ENCODE results near the gene HOGA1.

GRCh38 chr10:97611473-97611872 lies 27.3 kb downstream of the HOGA1 start:
- TF ChIP-seq ZFY (CRISPR knock-in tag; IDR thresholded peaks at IDR 0.05) (no peak), ATF3 (CRISPR knock-in tag; IDR thresholded peaks at IDR 0.05) (no peak), FOXA3 (CRISPR knock-in tag; IDR thresholded peaks at IDR 0.05) (no peak), CTCF (CRISPR knock-in tag; IDR thresholded peaks at IDR 0.05) (no peak), RFX3 (CRISPR knock-in tag; IDR thresholded peaks at IDR 0.05) (no peak), ZNF543 (CRISPR knock-in tag; IDR thresholded peaks at IDR 0.05) (no peak), MYPOP (CRISPR knock-in tag; IDR thresholded peaks at IDR 0.05) (no peak), ZNF362 (CRISPR knock-in tag; IDR thresholded peaks at IDR 0.05; ENCODE audit: borderline replicate concordance) (no peak)

Data from HepG2 (cell line).